Activated naive CD4-positive, alpha-beta T cell treated with Interleukin-2 at 50 U/mL for 16 hours (primary cell): Measurements from ENCODE around the gene EMC1.
"Not testable (repeated sequence)": the region's sequence is repeated elsewhere in the genome, so short reads cannot be mapped to it uniquely, and the experiment has no call there.

ENCODE experiments used
- DNase-seq: peaks from one replicate; pipeline ENCODE4 v3.0.0-alpha.2; 2020

Gene EMC1

DNA sequence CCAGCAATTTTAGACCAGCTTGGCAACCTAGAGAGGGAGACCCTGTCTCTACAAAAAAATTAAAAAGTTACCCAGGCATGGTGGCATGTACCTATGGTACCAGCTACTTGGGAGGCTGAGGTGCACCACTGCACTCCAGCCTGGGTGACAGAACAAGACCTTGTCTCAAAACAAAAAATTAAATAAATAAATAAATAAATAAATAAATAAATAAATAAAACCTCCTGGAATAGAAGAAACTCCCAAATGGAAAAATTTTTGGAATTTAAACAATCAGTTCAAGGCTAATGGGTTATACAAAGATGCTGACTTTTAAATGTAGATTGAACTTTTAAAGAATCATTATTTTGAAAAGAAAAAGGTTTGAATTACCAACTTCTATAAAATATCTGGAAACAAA lies 63.5 kb downstream of the EMC1 start:
- no peak for DNase-seq

DNA sequence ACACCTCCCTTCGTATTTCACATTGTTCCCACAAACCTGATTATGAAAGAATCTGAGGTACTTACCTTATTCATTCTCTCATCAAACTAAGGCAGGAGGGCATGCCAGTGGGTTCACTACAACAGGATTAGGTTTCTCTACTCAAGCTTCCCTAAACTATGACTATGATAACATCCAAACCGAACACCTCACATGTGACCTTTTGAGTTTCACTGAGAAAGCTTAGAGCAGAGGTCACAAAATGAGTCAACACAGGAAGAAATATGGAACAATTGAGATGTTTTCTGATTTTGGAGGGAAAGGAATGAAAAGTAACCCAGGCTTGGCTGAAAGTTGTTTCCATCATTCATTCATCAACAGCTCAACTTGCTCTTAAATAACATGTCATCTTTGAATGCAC lies 65.3 kb downstream of the EMC1 start:
- no peak for DNase-seq

DNA sequence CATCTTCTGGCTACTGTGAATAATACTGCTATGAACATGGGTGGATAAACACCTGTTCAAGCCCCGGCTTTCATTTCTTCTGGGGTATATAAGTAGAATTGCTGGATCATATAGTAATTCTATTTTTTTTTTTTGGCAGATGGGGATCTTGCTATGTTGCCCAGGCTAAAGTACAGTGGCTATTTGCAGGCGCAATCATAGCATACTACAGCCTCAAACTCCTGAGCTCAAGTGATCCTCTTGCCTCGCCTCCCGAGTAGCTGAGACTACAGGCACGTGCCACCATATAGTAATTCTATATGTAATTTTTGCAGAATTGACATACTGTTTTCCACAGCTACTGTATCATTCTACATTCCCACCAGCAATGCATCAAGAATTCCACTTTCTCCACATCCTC lies 69.1 kb downstream of the EMC1 start:
- DNase-seq, result no peak

DNA sequence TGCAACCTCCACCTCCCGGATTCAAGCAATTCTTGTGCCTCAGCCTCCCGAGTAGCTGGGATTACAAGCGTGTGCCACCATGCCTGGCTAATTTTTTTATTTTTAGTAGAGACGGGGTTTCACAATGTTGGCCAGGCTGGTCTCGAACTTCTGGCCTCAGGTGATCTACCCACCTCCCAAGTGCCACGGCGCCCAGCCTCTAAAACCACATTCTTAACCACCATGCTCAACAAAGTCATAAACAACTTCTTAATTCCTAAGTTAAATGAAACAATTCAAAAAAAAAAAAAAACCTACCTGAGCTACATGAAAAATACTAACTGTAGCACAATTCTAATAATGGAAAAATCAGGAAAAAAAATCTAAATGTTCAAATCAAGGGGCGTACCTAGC lies 71.1 kb downstream of the EMC1 start:
- not testable (repeated sequence) for DNase-seq

DNA sequence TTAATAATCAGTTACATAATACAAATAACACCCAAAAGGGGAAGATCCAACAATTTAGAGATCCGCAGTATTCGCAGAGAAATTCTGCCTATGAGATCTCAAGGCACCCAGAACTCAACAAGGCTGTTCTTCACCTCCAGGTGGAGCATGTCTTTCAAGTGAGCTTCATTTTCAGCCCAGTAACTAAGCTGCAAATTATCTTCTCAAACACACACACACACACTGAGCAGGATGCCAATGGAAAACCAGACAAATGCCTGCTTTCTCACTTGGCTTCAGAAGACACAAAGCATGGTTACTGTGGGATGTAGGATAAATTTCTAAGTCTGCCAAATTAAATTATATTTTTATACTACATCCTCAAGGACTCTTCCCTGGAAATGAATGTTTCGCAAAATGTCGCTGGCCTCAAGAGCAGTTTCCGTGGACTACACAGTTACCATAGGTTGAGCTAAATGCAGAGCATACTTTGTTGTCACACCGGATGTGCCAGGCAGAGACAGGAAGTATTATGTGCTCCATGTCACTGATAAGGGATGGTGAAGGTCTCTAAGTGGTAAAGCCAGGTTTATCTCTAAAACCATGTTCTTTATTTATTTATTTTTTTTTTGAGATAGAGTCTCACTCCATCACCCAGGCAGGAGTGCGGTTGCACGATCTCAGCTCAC lies 71.6 kb downstream of the EMC1 start:
- DNase-seq, result no peak

DNA sequence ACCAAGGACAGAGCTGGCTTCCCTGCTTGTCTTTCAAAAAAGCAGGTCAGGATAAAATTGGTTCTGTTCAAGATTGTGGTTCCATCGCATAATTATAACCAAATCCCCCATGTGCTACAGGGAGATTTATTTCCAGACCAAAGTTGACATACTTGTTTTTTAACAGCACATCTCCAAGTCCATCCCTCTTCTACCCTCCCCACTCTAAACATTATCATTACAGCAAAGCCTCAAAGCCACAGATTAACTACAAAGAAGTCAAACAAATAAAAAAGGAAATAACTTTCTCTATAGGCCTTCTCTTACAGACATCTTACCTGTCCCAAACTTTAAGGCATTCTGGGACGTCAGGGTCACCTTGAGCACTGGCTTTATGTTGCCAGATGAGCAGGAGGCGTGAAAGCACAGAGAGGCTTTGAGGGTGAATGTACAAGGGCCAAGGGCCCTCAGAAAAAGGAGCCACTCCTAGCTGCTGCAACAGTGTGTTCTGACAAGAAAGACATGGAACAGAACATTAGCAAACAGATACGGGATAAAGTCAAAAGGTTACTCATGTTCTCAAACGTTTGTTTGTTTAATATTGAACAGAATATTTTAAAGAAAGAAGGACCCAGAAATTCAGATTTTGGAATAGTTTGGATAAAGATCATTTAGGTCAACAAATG lies 72.5 kb downstream of the EMC1 start:
- no peak for DNase-seq

DNA sequence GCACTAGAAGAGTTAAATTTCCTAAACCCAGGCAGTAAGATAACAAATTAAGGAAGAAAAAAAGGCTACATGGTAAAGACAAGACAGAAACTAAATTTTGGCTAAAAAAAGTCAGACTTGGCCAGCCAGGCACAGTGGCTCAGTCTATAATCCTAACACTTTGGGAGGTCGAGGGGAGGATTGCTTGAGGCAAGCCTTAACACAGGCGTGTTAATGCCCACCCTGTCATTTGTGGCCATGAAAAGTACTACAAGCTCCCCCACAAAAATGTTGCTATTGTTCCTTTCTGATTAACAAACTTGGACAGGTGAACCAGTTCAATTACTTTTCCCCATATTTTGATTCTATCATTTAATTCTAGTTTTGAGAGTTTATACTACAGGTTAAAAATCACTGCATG lies 73.5 kb downstream of the EMC1 start:
- DNase-seq, result no peak

DNA sequence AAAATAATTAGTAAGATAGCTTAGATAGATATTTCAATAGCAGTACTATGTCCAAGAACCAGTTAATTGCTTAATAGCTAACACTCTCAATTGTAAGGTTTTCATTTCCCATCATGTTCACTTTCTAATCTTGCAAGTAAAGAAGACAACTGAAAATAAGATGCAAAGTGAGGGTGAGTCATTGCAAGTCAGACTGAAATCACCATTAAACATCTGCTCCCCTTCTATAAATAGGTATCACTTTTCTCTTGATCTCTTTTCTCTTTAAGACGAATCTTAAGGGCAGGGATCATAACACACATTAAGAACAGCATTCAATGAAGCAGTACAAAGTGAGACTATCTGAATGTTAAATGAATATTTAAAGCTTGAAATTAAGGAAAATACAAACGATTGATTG lies 81.7 kb downstream of the EMC1 start:
- no peak for DNase-seq

DNA sequence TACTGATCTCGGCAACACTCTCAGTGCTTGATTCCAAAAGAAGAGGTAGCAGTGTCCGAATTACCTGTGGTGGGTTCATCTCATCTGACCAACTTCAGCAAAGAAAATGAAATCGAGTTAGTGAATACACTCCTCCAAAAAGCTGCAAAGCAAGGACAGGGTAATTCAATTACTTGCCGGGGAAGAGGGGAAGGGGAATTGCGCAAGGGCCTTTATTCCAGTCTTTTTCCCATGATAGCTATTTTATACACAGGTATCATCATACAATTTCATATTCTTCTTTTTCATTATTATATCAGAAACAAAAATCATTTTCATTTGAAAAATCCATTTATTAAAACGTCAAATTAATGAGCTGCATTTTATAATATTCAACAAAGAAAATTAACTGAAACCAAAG lies 84.2 kb downstream of the EMC1 start:
- DNase-seq, result no peak

DNA sequence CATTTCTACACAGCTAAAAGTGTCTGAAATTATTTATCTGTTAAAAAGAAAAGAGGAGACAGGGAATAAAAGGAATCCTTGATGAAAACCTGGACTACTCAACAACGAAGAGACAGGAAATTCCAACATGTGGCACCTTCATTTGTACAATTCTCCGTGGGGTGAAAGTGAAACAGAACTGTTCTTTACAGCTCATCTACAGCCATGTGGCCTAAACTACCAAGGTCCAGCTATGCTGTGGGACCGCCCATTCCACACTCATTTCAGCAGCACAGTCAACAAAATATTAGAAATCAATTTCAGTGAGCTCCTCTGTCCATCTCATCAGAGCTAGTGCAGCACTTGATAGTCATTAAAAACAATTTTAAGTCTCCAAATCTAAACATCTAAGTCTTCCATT lies 85.3 kb downstream of the EMC1 start:
- no peak for DNase-seq
